Endothelial cell of umbilical vein (primary cell): Measurements from ENCODE around the gene PRCD. TPM values are rescaled to one million over a fixed set of nuclear protein-coding genes. Genes with fewer than 3 reads are reported as not detected.

ENCODE experiments used
- BruUV-seq: library from RNA; stranded (reverse); fragments of 400-500 nt; replicated peaks from 2 replicates; lab custom pipeline; 2021; lab: Mats Ljungman, UMichigan
- CTCF ChIA-PET: fragments of 300-600, 350-600 bp; sonication (Branson Sonifier 250); formaldehyde crosslinking; loops from one replicate; lab custom pipeline; 2021; ENCODE audit warnings: antibody characterized with exemption, inconsistent platforms; lab: Charles Lee
- POLR2A ChIA-PET: fragments of 300-600, 350-600 bp; sonication (Branson Sonifier 250); formaldehyde crosslinking; loops from one replicate; lab custom pipeline; 2021; ENCODE audit warnings: antibody characterized with exemption, inconsistent platforms; lab: Charles Lee
- DNase-seq: peaks from one replicate; pipeline ENCODE4 v3.0.0-alpha.2; 2011; ENCODE audit warnings: low read depth, low spot score
- FAIRE-seq: peaks from 2 replicates; lab custom pipeline; 2011; peaks lifted over from hg19 to GRCh38; lab: Jason Lieb, UNC
- H2AFZ ChIP-seq: 2 replicates; pipeline ENCODE4 v1.6.0; 2012; ENCODE audit warnings: low read depth, low read length, control low read depth, inconsistent platforms
- H3K27ac ChIP-seq: 2 replicates; pipeline ENCODE4 v1.5.1; 2011; ENCODE audit warnings: low read depth, mild to moderate bottlenecking, control low read depth, low read length, moderate library complexity; ENCODE audit not compliant: insufficient read depth
- H3K27me3 ChIP-seq, 2 experiments: 2 replicates each; pipeline versions ENCODE4 v1.6.0 to v1.6.1; 2011; ENCODE audit warnings: low read length in 2 of 2, mixed read lengths in 1 of 2; ENCODE audit not compliant: control insufficient read depth in 2 of 2, insufficient read depth in 2 of 2
- H3K36me3 ChIP-seq, 2 experiments: 2 replicates in 1 of 2; 3 replicates in 1 of 2; pipeline ENCODE4 v1.5.1; 2011; ENCODE audit warnings: low read length in 2 of 2, mild to moderate bottlenecking in 1 of 2, moderate library complexity in 1 of 2; ENCODE audit not compliant: control insufficient read depth in 2 of 2, insufficient read depth in 2 of 2; ENCODE audit errors: extremely low read depth in 1 of 2
- H3K4me1 ChIP-seq: 3 replicates; pipeline ENCODE4 v1.5.1; 2011; ENCODE audit warnings: mild to moderate bottlenecking, low read length; ENCODE audit not compliant: control insufficient read depth, insufficient read depth; ENCODE audit errors: extremely low read depth
- H3K4me2 ChIP-seq: 2 replicates; pipeline ENCODE4 v1.6.1; 2011; ENCODE audit warnings: low read length, control low read depth, mixed read lengths; ENCODE audit not compliant: insufficient read depth
- H3K4me3 ChIP-seq, 3 experiments: fragments of 200-600 bp in 1 of 3; sonication (generic), shearing (Covaris generic) in 1 of 3; replicated peaks in 1 of 3; 2 replicates each; pipeline ENCODE4 v1.5.1; 2011 to 2016; ENCODE audit warnings: control low read depth in 3 of 3, low read length in 3 of 3, mild to moderate bottlenecking in 2 of 3, inconsistent platforms in 1 of 3, low read depth in 1 of 3, moderate library complexity in 1 of 3; ENCODE audit not compliant: insufficient read depth in 1 of 3
- H3K79me2 ChIP-seq: 2 replicates; pipeline ENCODE4 v1.6.0; 2012; ENCODE audit warnings: low read length, inconsistent platforms; ENCODE audit not compliant: control insufficient read depth, insufficient read depth
- H3K9ac ChIP-seq: replicated peaks from 2 replicates; pipeline ENCODE3; 2011; ENCODE audit warnings: low read length, control low read depth; ENCODE audit not compliant: insufficient read depth; ENCODE audit errors: extremely low read depth
- H3K9me1 ChIP-seq: replicated peaks from 3 replicates; pipeline ENCODE4 v1.6.0; 2011; ENCODE audit warnings: mild to moderate bottlenecking, low read length; ENCODE audit not compliant: control insufficient read depth, insufficient read depth; ENCODE audit errors: extremely low read depth
- H3K9me3 ChIP-seq: replicated peaks from 2 replicates; pipeline ENCODE4 v1.5.1; 2012; ENCODE audit warnings: low read length, inconsistent platforms; ENCODE audit not compliant: control insufficient read depth, insufficient read depth
- H4K20me1 ChIP-seq: replicated peaks from 2 replicates; pipeline ENCODE3; 2011; ENCODE audit warnings: mild to moderate bottlenecking, low read length; ENCODE audit not compliant: control insufficient read depth, insufficient read depth; ENCODE audit errors: extremely low read depth
- CTCF ChIP-seq, 2 donors: IDR thresholded peaks; 1 replicate in 1 of 2; 2 replicates in 1 of 2; pipeline ENCODE4 v1.5.1; 2011; ENCODE audit warnings: low read length in 2 of 2, mild to moderate bottlenecking in 2 of 2, moderate library complexity in 2 of 2, control low read depth in 1 of 2, inconsistent platforms in 1 of 2, low read depth in 1 of 2; ENCODE audit not compliant: insufficient read depth in 1 of 2; ENCODE audit errors: extremely low read depth in 1 of 2
- EZH2 ChIP-seq: IDR thresholded peaks from 2 replicates; pipeline ENCODE4 v1.6.1; 2012; ENCODE audit warnings: borderline replicate concordance, low read depth, mild to moderate bottlenecking, moderate library complexity, low read length, inconsistent platforms; ENCODE audit not compliant: severe bottlenecking
- FOS ChIP-seq: IDR thresholded peaks from 2 replicates; pipeline ENCODE4 v1.6.1; 2011; ENCODE audit warnings: mild to moderate bottlenecking, low read length, moderate library complexity, borderline replicate concordance; ENCODE audit not compliant: insufficient read depth
- GATA2 ChIP-seq: IDR thresholded peaks from 2 replicates; pipeline ENCODE4 v1.7.0; 2011; ENCODE audit warnings: low read depth, mild to moderate bottlenecking, moderate library complexity, mixed read lengths, low read length; ENCODE audit not compliant: insufficient read length, insufficient read depth
- JUN ChIP-seq: IDR thresholded peaks from 2 replicates; pipeline ENCODE4 v1.6.1; 2011; ENCODE audit warnings: borderline replicate concordance, low read depth; ENCODE audit not compliant: insufficient read length, insufficient read depth
- MAX ChIP-seq: IDR thresholded peaks from 2 replicates; pipeline ENCODE4 v1.6.1; 2011; ENCODE audit not compliant: insufficient read depth, insufficient read length
- MYC ChIP-seq: IDR thresholded peaks from one replicate; pipeline ENCODE4 v1.6.1; 2011; ENCODE audit warnings: mild to moderate bottlenecking, low read depth, low read length
- POLR2A ChIP-seq: IDR thresholded peaks from 2 replicates; pipeline ENCODE4 v1.6.1; 2012; ENCODE audit warnings: low read depth, mild to moderate bottlenecking, control low read depth, low read length
- POLR2AphosphoS5 ChIP-seq: IDR thresholded peaks from 2 replicates; pipeline ENCODE4 v1.6.1; 2012; ENCODE audit warnings: low read depth, mild to moderate bottlenecking, control low read depth, low read length, moderate library complexity; ENCODE audit not compliant: insufficient read depth
- dilution Hi-C: fragments of 300-500 bp; cut with MboI; formaldehyde crosslinking; loops from one replicate; pipeline ENCODE4 v1.15.0; 2019; ENCODE audit warnings: low sequenced_read_pairs; ENCODE audit not compliant: extremely low pct_ligation_motif_present
- intact Hi-C: fragments of 100-400 bp; cut with micrococcal nuclease; formaldehyde crosslinking; loops from one replicate; pipeline ENCODE4 v1.10.0; 2022
- polyA plus RNA-seq, 4 experiments: library from polyadenylated mRNA; depleted of rRNA in 3 of 4; stranded (reverse) in 3 of 4; unstranded in 1 of 4; fragments of >200 nt; gene quantifications; 2 replicates each; pipeline versions ENCODE4 v1.2.1 to v1.2.3, GENCODE V29; 2011 to 2012; ENCODE audit warnings: missing spikeins in 1 of 4
- total RNA-seq: library from RNA; stranded (reverse); gene quantifications from 2 replicates; pipeline ENCODE4 v1.2.3, GENCODE V29; 2021

PRCD gene
- total and polyA plus RNA-seq, 2 donors (not counting 3 experiments of a cell fraction or from before 2014, with no cell fraction given): not detected

- H3K36me3 ChIP-seq: peaks cover 5 to 7% of the 10 kb centered on the region in 2 experiments
- H3K9me3 ChIP-seq: no peaks in the 10 kb centered on the region
- no peaks in the 10 kb centered on the region for H4K20me1 ChIP-seq
- H3K27ac ChIP-seq: no peak overlapping the region
- H3K9me1 ChIP-seq: no peaks in the 10 kb centered on the region
- no peaks in the 10 kb centered on the region for H3K79me2 ChIP-seq
- intact Hi-C loops (no loop called here), dilution Hi-C loops (no loop called here)
- ChIA-PET CTCF (interaction anchor here (0.9 to 3.3 kb wide), 3 partner anchors 12 to 55 kb away, joined by 3 to 16 read pairs (median 5); partner anchors contain the start of gene ST6GALNAC2), POLR2A (no interaction called here)
- no peak overlapping the region for H3K4me2 ChIP-seq
- FAIRE-seq: no peak
- TF ChIP-seq POLR2A: no peak
- TF ChIP-seq EZH2: no peak
- H2AFZ ChIP-seq: no peak overlapping the region
- no peaks in the 10 kb centered on the region for H3K4me1 ChIP-seq
- H3K27me3 ChIP-seq: no peaks in the 10 kb centered on the region
- no TSS peak for BruUV-seq
- no peak overlapping the region for H3K4me3 ChIP-seq
- no peak for DNase-seq
- no peak overlapping the region for H3K9ac ChIP-seq
These were observed 29.9 kb downstream of the PRCD start for GRCh38 chr17:76569607-76570279.

GRCh38 chr17:76570457-76570856, 30.6 kb downstream of the PRCD start:
- no peak for DNase-seq
- no peak for FAIRE-seq

More at GRCh38 chr17:76570457-76570856, 30.6 kb downstream of the PRCD start:
- Histone ChIP-seq H3K9me1 (no peaks in the 10 kb centered on the region), H3K4me1 (no peaks in the 10 kb centered on the region), H3K36me3 (peaks cover 2 to 3% of the 10 kb centered on the region in 2 experiments), H3K9ac (no peak overlapping the region), H3K9me3 (no peaks in the 10 kb centered on the region), H3K27ac (no peak overlapping the region), H3K27me3 (no peaks in the 10 kb centered on the region), H4K20me1 (no peaks in the 10 kb centered on the region), H2AFZ (no peak overlapping the region), H3K4me2 (no peak overlapping the region), H3K79me2 (no peaks in the 10 kb centered on the region), H3K4me3 (no peak overlapping the region)
- no peak for TF ChIP-seq EZH2
- no peak for TF ChIP-seq MAX
- no peak for TF ChIP-seq GATA2
- TF ChIP-seq CTCF (IDR thresholded peaks at IDR 0.05; ENCODE audit: extremely low read depth in 1 of 2, insufficient read depth in 1 of 2, low read depth in 1 of 2, low read length in 2 of 2): no peak
- no peak for TF ChIP-seq POLR2A
- no peak for TF ChIP-seq MYC
- no peak for TF ChIP-seq FOS
- no peak for TF ChIP-seq JUN
- TF ChIP-seq POLR2AphosphoS5: no peak
- intact Hi-C loops: no loop called here
- BruUV-seq: no TSS peak
- ChIA-PET CTCF (interaction anchor here (1.8 to 3.3 kb wide), 2 partner anchors 16 to 54 kb away, joined by 5 to 16 read pairs; partner anchors contain the start of gene ST6GALNAC2), POLR2A (no interaction called here)
- dilution Hi-C loops: no loop called here
